GM12878 (cell line): ENCODE results near the gene ZBTB49. TPM values are rescaled to one million over a fixed set of nuclear protein-coding genes. Genes with fewer than 3 reads are reported as not detected.

Source experiments
- ATAC-seq: fragments of 200-7000 bp; cut with Tn5 transposase; 3 replicates; pipeline ENCODE4 v1.9.1; 2020; ENCODE audit warnings: mild to moderate bottlenecking, moderate library complexity
- BruUV-seq: library from RNA; stranded (reverse); fragments of 400-500 nt; replicated peaks from 2 replicates; lab custom pipeline; 2021; lab: Mats Ljungman, UMichigan
- CTCF ChIA-PET: fragments of 300-600 bp; sonication (Branson Sonifier 250); formaldehyde crosslinking; extraction: SDS; loops from one replicate; lab custom pipeline; 2021; ENCODE audit warnings: inconsistent platforms; lab: Yijun Ruan, JAX
- POLR2A ChIA-PET: fragments of 350-600 bp; formaldehyde crosslinking; extraction: SDS; loops from one replicate; lab custom pipeline; 2021; ENCODE audit warnings: inconsistent platforms; lab: Charles Lee
- RAD21 ChIA-PET: fragments of 300-600 bp; sonication (Branson Sonifier 250); formaldehyde crosslinking; loops from one replicate; lab custom pipeline; 2023; ENCODE audit warnings: antibody characterized with exemption; ENCODE audit not compliant: unreplicated experiment; lab: Charles Lee
- SMC1A ChIA-PET: fragments of 300-600 bp; sonication (Branson Sonifier 250); formaldehyde crosslinking; loops from one replicate; lab custom pipeline; 2023; ENCODE audit not compliant: unreplicated experiment, uncharacterized antibody; lab: Charles Lee
- DNase-seq: peaks from one replicate; pipeline ENCODE4 v3.0.0-alpha.2; 2011; ENCODE audit warnings: low read depth, low spot score
- FAIRE-seq: peaks from 3 replicates; lab custom pipeline; 2011; peaks lifted over from hg19 to GRCh38; lab: Jason Lieb, UNC
- H2AFZ ChIP-seq: 2 replicates; pipeline ENCODE4 v1.6.0; 2011; ENCODE audit warnings: low read depth, low read length, control low read depth; ENCODE audit not compliant: control insufficient read depth
- H3K27ac ChIP-seq: 2 replicates; pipeline ENCODE4 v1.5.1; 2011; ENCODE audit warnings: control low read depth; ENCODE audit not compliant: control insufficient read depth, insufficient read depth
- H3K27me3 ChIP-seq, 2 experiments: replicated peaks in 1 of 2; 2 replicates each; pipeline versions ENCODE4 v1.6.0 to v1.6.1; 2011; ENCODE audit warnings: low read length in 1 of 2; ENCODE audit not compliant: control insufficient read depth in 2 of 2, insufficient read depth in 2 of 2
- H3K36me3 ChIP-seq, 2 experiments: 2 replicates each; pipeline ENCODE4 v1.5.1; 2011; ENCODE audit warnings: low read length in 1 of 2; ENCODE audit not compliant: control insufficient read depth in 2 of 2, insufficient read depth in 2 of 2
- H3K4me1 ChIP-seq: 2 replicates; pipeline ENCODE4 v1.6.1; 2011; ENCODE audit warnings: mild to moderate bottlenecking, low read length, moderate library complexity, mixed read lengths; ENCODE audit not compliant: control insufficient read depth, insufficient read depth
- H3K4me2 ChIP-seq: 2 replicates; pipeline ENCODE4 v1.6.0; 2011; ENCODE audit warnings: control low read depth; ENCODE audit not compliant: control insufficient read depth, insufficient read depth
- H3K4me3 ChIP-seq: fragments of 200-600 bp; sonication (generic); 2 replicates; pipeline ENCODE4 v1.5.1; 2016
- H3K79me2 ChIP-seq: 2 replicates; pipeline ENCODE4 v1.6.0; 2011; ENCODE audit warnings: low read length; ENCODE audit not compliant: control insufficient read depth, insufficient read depth
- H3K9ac ChIP-seq: 2 replicates; pipeline ENCODE4 v1.8.0; 2011; ENCODE audit warnings: low read length, control low read depth, mixed read lengths; ENCODE audit not compliant: control insufficient read depth, insufficient read depth
- H3K9me3 ChIP-seq: replicated peaks from 3 replicates; pipeline ENCODE4 v1.5.1; 2011; ENCODE audit warnings: mild to moderate bottlenecking, low read length; ENCODE audit not compliant: control insufficient read depth, insufficient read depth
- H4K20me1 ChIP-seq: 2 replicates; pipeline ENCODE4 v1.6.0; 2011; ENCODE audit not compliant: control insufficient read depth, insufficient read depth
- ETV6 ChIP-seq, 2 experiments: fragments of 450-650 bp in 1 of 2; IDR thresholded peaks in 1 of 2; conservative IDR thresholded peaks in 1 of 2; 2 replicates each; pipeline ENCODE4 v1.6.1; 2014; ENCODE audit warnings: antibody characterized with exemption in 1 of 2, borderline replicate concordance in 1 of 2, low read depth in 1 of 2, mild to moderate bottlenecking in 1 of 2, moderate library complexity in 1 of 2
- HCFC1 ChIP-seq: fragments of 150-350 bp; IDR thresholded peaks from 2 replicates; pipeline ENCODE4 v1.6.1; 2014; ENCODE audit warnings: low read length
- KDM1A ChIP-seq: fragments of 200-600 bp; sonication (generic); IDR thresholded peaks from 2 replicates; pipeline ENCODE4 v1.6.1; 2016; ENCODE audit warnings: borderline replicate concordance
- NR2C1 ChIP-seq: fragments of 450-650 bp; IDR thresholded peaks from 2 replicates; pipeline ENCODE4 v1.6.1; 2017; ENCODE audit warnings: antibody characterized with exemption, mild to moderate bottlenecking, moderate library complexity
- SMAD5 ChIP-seq: IDR thresholded peaks from 2 replicates; pipeline ENCODE4 v1.6.1; 2016; ENCODE audit warnings: antibody characterized with exemption, low read depth
- SRF ChIP-seq, 2 experiments: IDR thresholded peaks; 2 replicates each; pipeline ENCODE4 v1.6.1; 2011; ENCODE audit warnings: low read depth in 2 of 2, low read length in 2 of 2, mild to moderate bottlenecking in 1 of 2, moderate library complexity in 1 of 2
- TBL1XR1 ChIP-seq: IDR thresholded peaks from 2 replicates; pipeline ENCODE4 v1.6.1; 2012; ENCODE audit warnings: low read depth, low read length, improper control_type of control experiment
- YY1 ChIP-seq: IDR thresholded peaks from 2 replicates; pipeline ENCODE4 v1.6.1; 2011; ENCODE audit warnings: low read depth, mild to moderate bottlenecking, low read length
- WGBS: methylation state at CpG from one replicate; pipeline ENCODE4 v1.1.6; 2016; ENCODE audit warnings: low lambda C conversion rate; ENCODE audit not compliant: insufficient replicate concordance, insufficient coverage; ENCODE audit errors: missing lambda C conversion rate; 5-methylcytosine and 5-hydroxymethylcytosine counted together
- in situ Hi-C: fragments of 300-500 bp; cut with MboI; formaldehyde crosslinking; loops from 9 replicates; pipeline ENCODE4 v1.14.3; 2018; ENCODE audit warnings: mixed read lengths
- intact Hi-C: fragments of 100-400 bp; cut with micrococcal nuclease; formaldehyde crosslinking; loops from one replicate; pipeline ENCODE4 v1.14.2; 2022; ENCODE audit not compliant: unreplicated experiment
- polyA plus RNA-seq, 11 experiments: library from polyadenylated mRNA; depleted of rRNA in 4 of 11; unstranded in 6 of 11; stranded (reverse) in 5 of 11; fragments of >200 nt; fragmentation: Nextera tagmentation in 4 of 11; fragmentation: Illumina TruSeq in 1 of 11; extraction: Ambion mirVana in 4 of 11; extraction: Trizol in 1 of 11; gene quantifications; 1 replicate in 1 of 11; 2 replicates in 10 of 11; pipeline versions ENCODE4 v1.2.1 to v1.2.3, GENCODE V29; 2011 to 2016; ENCODE audit warnings: inconsistent platforms in 2 of 11, missing spikeins in 2 of 11, low read depth in 1 of 11
- total RNA-seq, 4 experiments: library from RNA; depleted of rRNA in 3 of 4; stranded (reverse); fragments of >200 nt in 3 of 4; fragmentation: Illumina TruSeq in 1 of 4; extraction: Trizol in 1 of 4; gene quantifications; 2 replicates each; pipeline versions ENCODE4 v1.2.1 to v1.2.3, GENCODE V29; 2013 to 2021
- TF ChIP-seq, protein P1 (sequence below): fragments of 450-650 bp; IDR thresholded peaks from 2 replicates; pipeline ENCODE4 v1.6.1; 2017; ENCODE audit warnings: mild to moderate bottlenecking, moderate library complexity
- TF ChIP-seq, protein P2 (sequence below): IDR thresholded peaks from 2 replicates; pipeline ENCODE4 v1.6.1; 2012; ENCODE audit warnings: mild to moderate bottlenecking, low read depth, low read length
- TF ChIP-seq, protein P3 (sequence below): IDR thresholded peaks from 2 replicates; pipeline ENCODE4 v1.6.1; 2012; ENCODE audit warnings: low read depth, low read length, improper control_type of control experiment

ZBTB49 gene
- total and polyA plus RNA-seq, 10 of the 15 experiments (the other 5 are each of a cell fraction or from before 2014, with no cell fraction given): 0.37 to 4.8 (median 4.1) TPM

DNA sequence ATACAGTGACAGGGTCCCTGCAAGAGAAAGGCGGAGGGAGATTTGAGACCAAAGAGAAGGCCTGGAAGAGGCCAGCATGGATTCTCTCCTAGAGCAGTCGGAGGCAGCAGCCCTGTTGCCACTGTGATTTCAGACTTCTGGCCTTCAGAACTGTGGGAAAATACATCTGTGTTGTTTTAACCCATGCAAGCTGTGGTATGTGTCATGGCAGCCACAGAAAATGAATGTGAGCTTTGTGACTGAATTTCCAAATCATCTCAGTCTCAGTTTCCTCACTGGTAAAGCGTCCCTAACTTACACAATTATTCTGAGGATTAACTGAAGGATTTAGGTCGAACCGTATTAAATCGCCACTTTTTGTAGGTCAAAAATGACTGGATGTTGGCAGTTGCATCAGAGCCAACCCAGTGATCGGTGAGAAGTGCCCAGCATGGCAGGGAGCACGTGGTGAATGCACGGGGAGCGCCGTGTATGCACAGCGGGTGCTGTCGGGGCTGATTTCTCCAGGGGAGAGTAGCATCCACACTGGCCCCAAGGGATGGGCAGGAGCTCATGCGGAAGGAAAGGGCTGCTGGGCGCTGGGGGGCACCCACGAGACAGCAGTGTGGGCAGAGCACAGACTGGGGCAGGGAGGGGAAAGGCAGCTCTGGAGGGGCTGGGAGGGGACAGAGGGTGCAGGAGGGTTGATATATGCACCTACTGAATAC, 73.1 kb downstream of the ZBTB49 start (continued):
- TF ChIP-seq TBL1XR1: no peak
- TF ChIP-seq NR2C1: no peak
- no peak for TF ChIP-seq YY1

DNA sequence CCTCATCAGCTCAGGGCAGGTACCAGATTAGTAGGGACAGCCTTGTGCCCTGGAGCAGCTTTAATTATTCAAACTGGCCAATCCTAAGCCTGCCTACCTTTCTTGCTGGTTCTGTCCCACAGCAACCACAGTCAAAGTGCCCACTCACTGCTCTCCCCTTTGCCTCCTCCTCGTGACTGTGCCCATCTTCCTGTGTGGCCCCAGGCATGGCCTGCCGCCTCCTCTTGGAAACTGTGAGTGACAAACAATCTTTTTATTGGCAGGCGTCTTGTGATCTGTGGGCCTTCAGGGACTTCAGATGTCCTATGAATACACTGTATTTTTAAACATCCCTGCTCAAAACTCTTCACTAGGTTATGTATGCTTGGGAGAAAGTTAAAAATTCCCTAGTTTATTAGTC, 74.0 kb downstream of the ZBTB49 start:
- Histone ChIP-seq H3K9me3 (no peaks in the 10 kb centered on the region; the same call in 2 of the 3 replicates), H3K9ac (no peak overlapping the region), H3K36me3 (no peaks in the 10 kb centered on the region), H4K20me1 (no peaks in the 10 kb centered on the region), H2AFZ (no peak overlapping the region), H3K4me2 (no peak overlapping the region), H3K4me3 (no peak overlapping the region), H3K27ac (no peak overlapping the region), H3K79me2 (no peaks in the 10 kb centered on the region), H3K4me1 (no peaks in the 10 kb centered on the region), H3K27me3 (no peaks in the 10 kb centered on the region)
- TF ChIP-seq ETV6 (conservative IDR thresholded peaks at IDR 0.05 in 1 of 2, IDR thresholded peaks at IDR 0.05 in 1 of 2; ENCODE audit: borderline replicate concordance in 1 of 2, low read depth in 1 of 2) (no peak), SRF (IDR thresholded peaks at IDR 0.05; ENCODE audit: low read depth in 2 of 2, low read length in 2 of 2) (no peak), KDM1A (no peak), HCFC1 (no peak), SMAD5 (no peak)
- TF ChIP-seq, protein P1, sequence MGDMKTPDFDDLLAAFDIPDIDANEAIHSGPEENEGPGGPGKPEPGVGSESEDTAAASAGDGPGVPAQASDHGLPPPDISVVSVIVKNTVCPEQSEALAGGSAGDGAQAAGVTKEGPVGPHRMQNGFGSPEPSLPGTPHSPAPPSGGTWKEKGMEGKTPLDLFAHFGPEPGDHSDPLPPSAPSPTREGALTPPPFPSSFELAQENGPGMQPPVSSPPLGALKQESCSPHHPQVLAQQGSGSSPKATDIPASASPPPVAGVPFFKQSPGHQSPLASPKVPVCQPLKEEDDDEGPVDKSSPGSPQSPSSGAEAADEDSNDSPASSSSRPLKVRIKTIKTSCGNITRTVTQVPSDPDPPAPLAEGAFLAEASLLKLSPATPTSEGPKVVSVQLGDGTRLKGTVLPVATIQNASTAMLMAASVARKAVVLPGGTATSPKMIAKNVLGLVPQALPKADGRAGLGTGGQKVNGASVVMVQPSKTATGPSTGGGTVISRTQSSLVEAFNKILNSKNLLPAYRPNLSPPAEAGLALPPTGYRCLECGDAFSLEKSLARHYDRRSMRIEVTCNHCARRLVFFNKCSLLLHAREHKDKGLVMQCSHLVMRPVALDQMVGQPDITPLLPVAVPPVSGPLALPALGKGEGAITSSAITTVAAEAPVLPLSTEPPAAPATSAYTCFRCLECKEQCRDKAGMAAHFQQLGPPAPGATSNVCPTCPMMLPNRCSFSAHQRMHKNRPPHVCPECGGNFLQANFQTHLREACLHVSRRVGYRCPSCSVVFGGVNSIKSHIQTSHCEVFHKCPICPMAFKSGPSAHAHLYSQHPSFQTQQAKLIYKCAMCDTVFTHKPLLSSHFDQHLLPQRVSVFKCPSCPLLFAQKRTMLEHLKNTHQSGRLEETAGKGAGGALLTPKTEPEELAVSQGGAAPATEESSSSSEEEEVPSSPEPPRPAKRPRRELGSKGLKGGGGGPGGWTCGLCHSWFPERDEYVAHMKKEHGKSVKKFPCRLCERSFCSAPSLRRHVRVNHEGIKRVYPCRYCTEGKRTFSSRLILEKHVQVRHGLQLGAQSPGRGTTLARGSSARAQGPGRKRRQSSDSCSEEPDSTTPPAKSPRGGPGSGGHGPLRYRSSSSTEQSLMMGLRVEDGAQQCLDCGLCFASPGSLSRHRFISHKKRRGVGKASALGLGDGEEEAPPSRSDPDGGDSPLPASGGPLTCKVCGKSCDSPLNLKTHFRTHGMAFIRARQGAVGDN: no peak
- TF ChIP-seq, protein P2, sequence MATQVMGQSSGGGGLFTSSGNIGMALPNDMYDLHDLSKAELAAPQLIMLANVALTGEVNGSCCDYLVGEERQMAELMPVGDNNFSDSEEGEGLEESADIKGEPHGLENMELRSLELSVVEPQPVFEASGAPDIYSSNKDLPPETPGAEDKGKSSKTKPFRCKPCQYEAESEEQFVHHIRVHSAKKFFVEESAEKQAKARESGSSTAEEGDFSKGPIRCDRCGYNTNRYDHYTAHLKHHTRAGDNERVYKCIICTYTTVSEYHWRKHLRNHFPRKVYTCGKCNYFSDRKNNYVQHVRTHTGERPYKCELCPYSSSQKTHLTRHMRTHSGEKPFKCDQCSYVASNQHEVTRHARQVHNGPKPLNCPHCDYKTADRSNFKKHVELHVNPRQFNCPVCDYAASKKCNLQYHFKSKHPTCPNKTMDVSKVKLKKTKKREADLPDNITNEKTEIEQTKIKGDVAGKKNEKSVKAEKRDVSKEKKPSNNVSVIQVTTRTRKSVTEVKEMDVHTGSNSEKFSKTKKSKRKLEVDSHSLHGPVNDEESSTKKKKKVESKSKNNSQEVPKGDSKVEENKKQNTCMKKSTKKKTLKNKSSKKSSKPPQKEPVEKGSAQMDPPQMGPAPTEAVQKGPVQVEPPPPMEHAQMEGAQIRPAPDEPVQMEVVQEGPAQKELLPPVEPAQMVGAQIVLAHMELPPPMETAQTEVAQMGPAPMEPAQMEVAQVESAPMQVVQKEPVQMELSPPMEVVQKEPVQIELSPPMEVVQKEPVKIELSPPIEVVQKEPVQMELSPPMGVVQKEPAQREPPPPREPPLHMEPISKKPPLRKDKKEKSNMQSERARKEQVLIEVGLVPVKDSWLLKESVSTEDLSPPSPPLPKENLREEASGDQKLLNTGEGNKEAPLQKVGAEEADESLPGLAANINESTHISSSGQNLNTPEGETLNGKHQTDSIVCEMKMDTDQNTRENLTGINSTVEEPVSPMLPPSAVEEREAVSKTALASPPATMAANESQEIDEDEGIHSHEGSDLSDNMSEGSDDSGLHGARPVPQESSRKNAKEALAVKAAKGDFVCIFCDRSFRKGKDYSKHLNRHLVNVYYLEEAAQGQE: no peak
- TF ChIP-seq, protein P3, sequence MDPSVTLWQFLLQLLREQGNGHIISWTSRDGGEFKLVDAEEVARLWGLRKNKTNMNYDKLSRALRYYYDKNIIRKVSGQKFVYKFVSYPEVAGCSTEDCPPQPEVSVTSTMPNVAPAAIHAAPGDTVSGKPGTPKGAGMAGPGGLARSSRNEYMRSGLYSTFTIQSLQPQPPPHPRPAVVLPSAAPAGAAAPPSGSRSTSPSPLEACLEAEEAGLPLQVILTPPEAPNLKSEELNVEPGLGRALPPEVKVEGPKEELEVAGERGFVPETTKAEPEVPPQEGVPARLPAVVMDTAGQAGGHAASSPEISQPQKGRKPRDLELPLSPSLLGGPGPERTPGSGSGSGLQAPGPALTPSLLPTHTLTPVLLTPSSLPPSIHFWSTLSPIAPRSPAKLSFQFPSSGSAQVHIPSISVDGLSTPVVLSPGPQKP: no peak
- ChIA-PET CTCF (no interaction called here), SMC1A (no interaction called here), POLR2A (no interaction called here), RAD21 (no interaction called here)
- 34% methylated on average over 3 of the region's 3 CpGs for WGBS
- no TSS peak for BruUV-seq
- intact Hi-C loops: no loop called here
- in situ Hi-C loops: no loop called here
- FAIRE-seq (no peak), DNase-seq (no peak), ATAC-seq (no peak)
